IMR-90 (cell line): ENCODE measurements around the gene MYBPH. TPM values are rescaled to one million over a fixed set of nuclear protein-coding genes. Genes with fewer than 3 reads are reported as not detected.

Experiments
- ATAC-seq: fragments of 200-7000 bp; cut with Tn5 transposase; 2 replicates; pipeline ENCODE4 v1.9.1; 2020; ENCODE audit warnings: low read depth, mild to moderate bottlenecking, moderate library complexity
- BruUV-seq: library from RNA; stranded (reverse); fragments of 400-500 nt; replicated peaks from 2 replicates; lab custom pipeline; 2021; lab: Mats Ljungman, UMichigan
- CTCF ChIA-PET: fragments of 300-600 bp; formaldehyde crosslinking; extraction: SDS; loops from one replicate; lab custom pipeline; 2021; ENCODE audit warnings: antibody characterized with exemption; lab: Yijun Ruan, JAX
- POLR2A ChIA-PET: fragments of 300-600 bp; sonication (Branson Sonifier 250); formaldehyde crosslinking; loops from one replicate; lab custom pipeline; 2022; ENCODE audit warnings: antibody characterized with exemption; ENCODE audit not compliant: unreplicated experiment; lab: Charles Lee
- DNase-seq: peaks from one replicate; pipeline ENCODE4 v3.0.0; 2013
- H2AFZ ChIP-seq: replicated peaks from 2 replicates; pipeline ENCODE3; 2013; ENCODE audit warnings: low read length, mild to moderate bottlenecking; ENCODE audit not compliant: poor library complexity
- H2AK5ac ChIP-seq: 2 replicates; pipeline ENCODE4 v1.6.1; 2013; ENCODE audit warnings: low read depth, low read length, inconsistent platforms
- H2AK9ac ChIP-seq: replicated peaks from 2 replicates; pipeline ENCODE3; 2013; ENCODE audit warnings: mild to moderate bottlenecking, low read depth, low read length, moderate library complexity; ENCODE audit not compliant: poor library complexity
- H2BK120ac ChIP-seq: 2 replicates; pipeline ENCODE4 v1.6.1; 2013; ENCODE audit warnings: low read depth, low read length, inconsistent platforms
- H2BK15ac ChIP-seq: 3 replicates; pipeline ENCODE4 v1.6.1; 2013; ENCODE audit warnings: low read depth, low read length, inconsistent platforms
- H2BK20ac ChIP-seq: 2 replicates; pipeline ENCODE4 v1.6.1; 2013; ENCODE audit warnings: low read depth, mild to moderate bottlenecking, inconsistent platforms, low read length, moderate library complexity
- H2BK5ac ChIP-seq: 2 replicates; pipeline ENCODE4 v1.6.1; 2013; ENCODE audit warnings: mild to moderate bottlenecking, low read depth, low read length, inconsistent platforms; ENCODE audit not compliant: poor library complexity, severe bottlenecking
- H3K14ac ChIP-seq: replicated peaks from 2 replicates; pipeline ENCODE4 v1.6.1; 2013; ENCODE audit warnings: low read depth, low read length, inconsistent platforms
- H3K18ac ChIP-seq: 2 replicates; pipeline ENCODE4 v1.6.1; 2013; ENCODE audit warnings: low read depth, low read length, control low read depth
- H3K23ac ChIP-seq: 2 replicates; pipeline ENCODE4 v1.6.1; 2013; ENCODE audit warnings: low read depth, low read length, inconsistent platforms
- H3K27ac ChIP-seq: 2 replicates; pipeline ENCODE4 v1.5.1; 2013; ENCODE audit warnings: mild to moderate bottlenecking, control low read depth, low read length; ENCODE audit not compliant: insufficient read depth
- H3K27me3 ChIP-seq: 2 replicates; pipeline ENCODE4 v1.6.1; 2013; ENCODE audit warnings: low read length; ENCODE audit not compliant: control insufficient read depth, insufficient read depth
- H3K36me3 ChIP-seq: 2 replicates; pipeline ENCODE4 v1.6.1; 2013; ENCODE audit warnings: low read length, mixed read lengths; ENCODE audit not compliant: control insufficient read depth, insufficient read depth
- H3K4ac ChIP-seq: 2 replicates; pipeline ENCODE4 v1.6.1; 2013; ENCODE audit warnings: low read depth, low read length, inconsistent platforms
- H3K4me1 ChIP-seq: 2 replicates; pipeline ENCODE4 v1.6.1; 2013; ENCODE audit warnings: low read length, mixed read lengths; ENCODE audit not compliant: control insufficient read depth, insufficient read depth
- H3K4me2 ChIP-seq: 2 replicates; pipeline ENCODE4 v1.6.1; 2013; ENCODE audit warnings: low read depth, mild to moderate bottlenecking, control low read depth, low read length, moderate library complexity
- H3K4me3 ChIP-seq: 2 replicates; pipeline ENCODE4 v1.5.1; 2013; ENCODE audit warnings: low read depth, mild to moderate bottlenecking, control low read depth, low read length, moderate library complexity; ENCODE audit not compliant: insufficient read depth
- H3K56ac ChIP-seq: 2 replicates; pipeline ENCODE4 v1.6.1; 2013; ENCODE audit warnings: low read length, inconsistent platforms; ENCODE audit not compliant: insufficient read depth; ENCODE audit errors: extremely low read depth
- H3K79me1 ChIP-seq, 2 experiments: 2 replicates each; pipeline ENCODE4 v1.6.1; 2013; ENCODE audit warnings: low read length in 2 of 2, inconsistent platforms in 1 of 2, low read depth in 1 of 2
- H3K9ac ChIP-seq: 2 replicates; pipeline ENCODE4 v1.6.1; 2013; ENCODE audit warnings: low read depth, low read length, control low read depth
- H3K9me1 ChIP-seq: 2 replicates; pipeline ENCODE4 v1.6.1; 2013; ENCODE audit warnings: low read length, inconsistent platforms; ENCODE audit not compliant: insufficient read depth
- H3K9me3 ChIP-seq: 2 replicates; pipeline ENCODE4 v1.6.1; 2013; ENCODE audit warnings: low read length; ENCODE audit not compliant: control insufficient read depth, insufficient read depth
- H4K20me1 ChIP-seq: 2 replicates; pipeline ENCODE4 v1.6.1; 2013; ENCODE audit warnings: low read length, inconsistent platforms; ENCODE audit not compliant: insufficient read depth
- H4K5ac ChIP-seq: 2 replicates; pipeline ENCODE4 v1.6.1; 2013; ENCODE audit warnings: mild to moderate bottlenecking, low read depth, low read length, control low read depth
- H4K8ac ChIP-seq, 2 experiments: 2 replicates each; pipeline ENCODE4 v1.6.1; 2013; ENCODE audit warnings: low read depth in 2 of 2, low read length in 2 of 2, control low read depth in 1 of 2, inconsistent platforms in 1 of 2
- H4K91ac ChIP-seq: 2 replicates; pipeline ENCODE4 v1.6.1; 2013; ENCODE audit warnings: low read depth, low read length, inconsistent platforms; ENCODE audit not compliant: insufficient read depth
- CHD1 ChIP-seq: IDR thresholded peaks from 2 replicates; pipeline ENCODE4 v1.6.1; 2012; ENCODE audit warnings: low read depth, low read length, improper control_type of control experiment
- MXI1 ChIP-seq: IDR thresholded peaks from 2 replicates; pipeline ENCODE4 v1.6.1; 2012; ENCODE audit warnings: low read depth, mild to moderate bottlenecking, low read length, moderate library complexity, borderline replicate concordance
- RCOR1 ChIP-seq: IDR thresholded peaks from 2 replicates; pipeline ENCODE4 v1.6.1; 2012; ENCODE audit warnings: mild to moderate bottlenecking, low read length, improper control_type of control experiment; ENCODE audit not compliant: insufficient replicate concordance
- dilution Hi-C: fragments of 300-500 bp; cut with HindIII; formaldehyde crosslinking; loops from one replicate; pipeline ENCODE4 v1.14.3; 2018; ENCODE audit warnings: low sequenced_read_pairs; ENCODE audit not compliant: unreplicated experiment
- in situ Hi-C: fragments of 300-500 bp; cut with MboI; formaldehyde crosslinking; loops from 3 replicates; pipeline ENCODE4 v1.14.3; 2019; ENCODE audit warnings: low sequenced_read_pairs, inconsistent platforms, mixed read lengths
- intact Hi-C: fragments of 100-400 bp; cut with micrococcal nuclease; formaldehyde crosslinking; loops from 2 replicates; pipeline ENCODE4 v1.10.0; 2022
- polyA plus RNA-seq, 3 experiments: library from polyadenylated mRNA; depleted of rRNA; stranded (reverse); fragments of >200 nt; gene quantifications; 2 replicates each; pipeline ENCODE4 v1.2.3, GENCODE V29; 2012; ENCODE audit warnings: low replicate concordance in 1 of 3
- total RNA-seq: library from RNA; depleted of rRNA; stranded (reverse); fragments of >200 nt; gene quantifications from 2 replicates; pipeline ENCODE4 v1.2.3, GENCODE V29; 2012

Gene MYBPH
- total and polyA plus RNA-seq, 2 of the 4 experiments (the other 2 are of a cell fraction) = not detected

- no peak overlapping the region for H3K27ac ChIP-seq
- H2AK5ac ChIP-seq = no peak overlapping the region
- no peak overlapping the region for H4K91ac ChIP-seq
- TF ChIP-seq CHD1 = no peak
- TF ChIP-seq MXI1 = no peak
- TF ChIP-seq RCOR1 = no peak
- intact Hi-C loops (no loop called here), in situ Hi-C loops (loop anchor here (5.0 kb wide), 1 partner anchor 93 kb away; no protein-coding TSS in a partner anchor), dilution Hi-C loops (no loop called here)
- peaks cover 11% of the 10 kb centered on the region for H3K27me3 ChIP-seq
- H3K36me3 ChIP-seq = no peaks in the 10 kb centered on the region
- no peak overlapping the region for H4K5ac ChIP-seq
- no peak overlapping the region for H2AFZ ChIP-seq
- H3K56ac ChIP-seq = no peak overlapping the region
- H3K14ac ChIP-seq = no peak overlapping the region
- CTCF ChIA-PET = interaction anchor here (3.4 kb wide), 1 partner anchor 170 kb away, joined by 14 read pairs; no protein-coding TSS in a partner anchor
- no peaks in the 10 kb centered on the region for H3K79me1 ChIP-seq
- no peak overlapping the region for H2AK9ac ChIP-seq
- no TSS peak for BruUV-seq
- no peaks in the 10 kb centered on the region for H3K9me3 ChIP-seq
- H3K4me2 ChIP-seq = no peak overlapping the region
- no peak overlapping the region for H2BK120ac ChIP-seq
- H2BK20ac ChIP-seq = no peak overlapping the region
- H3K9me1 ChIP-seq = no peaks in the 10 kb centered on the region
- H3K23ac ChIP-seq = no peak overlapping the region
- no peak for ATAC-seq
- POLR2A ChIA-PET = no interaction called here
- no peak overlapping the region for H3K18ac ChIP-seq
- no peak overlapping the region for H3K9ac ChIP-seq
- no peaks in the 10 kb centered on the region for H4K20me1 ChIP-seq
- no peak overlapping the region for H3K4ac ChIP-seq
- no peak overlapping the region for H3K4me3 ChIP-seq
- H3K4me1 ChIP-seq = no peaks in the 10 kb centered on the region
- no peak overlapping the region for H2BK15ac ChIP-seq
- no peak for DNase-seq
- no peak overlapping the region for H2BK5ac ChIP-seq
- no peak overlapping the region for H4K8ac ChIP-seq
These were observed 34.7 kb upstream of the MYBPH start for GRCh38 chr1:203210350-203210749.
